ENCODE measurements around the gene TMEM63C.

TMEM63C gene

GRCh38 chr14:77148510-77149231 is 32.9 kb upstream of the TMEM63C start:
- DNase-seq = no peak
- H2BK12ac ChIP-seq (ENCODE audit: low read length) = no peak overlapping the region
- peaks cover 4 to 6% of the 10 kb centered on the region in 2 experiments for H3K4me1 ChIP-seq (ENCODE audit: control insufficient read depth in 1 of 2, insufficient read depth in 2 of 2, low read length in 2 of 2)
- H3K9ac ChIP-seq (ENCODE audit: low read length) = no peak overlapping the region
- H3K27me3 ChIP-seq (ENCODE audit: insufficient read depth, low read length) = peaks cover 4% of the 10 kb centered on the region
- no peak overlapping the region for H2AK5ac ChIP-seq (ENCODE audit: low read length)
- H3K9me3 ChIP-seq (ENCODE audit: insufficient read depth, low read depth, low read length) = no peaks in the 10 kb centered on the region
- H3K18ac ChIP-seq (ENCODE audit: low read length) = no peak overlapping the region
- no CpG with 5 or more reads among the region's 8 CpGs for WGBS (ENCODE audit: extremely low coverage, insufficient coverage, insufficient read length)
- no peak overlapping the region for H3K4me3 ChIP-seq (ENCODE audit: low read depth, low read length)
- no peaks in the 10 kb centered on the region for H3K79me2 ChIP-seq (ENCODE audit: control insufficient read depth, insufficient read depth, low read length, poor library complexity)
- no peak overlapping the region for H3K4ac ChIP-seq (ENCODE audit: low read depth, low read length)
- H2BK5ac ChIP-seq (ENCODE audit: low read depth, low read length, poor library complexity) = no peak overlapping the region
- H3K14ac ChIP-seq (ENCODE audit: low read length) = no peak overlapping the region
- no peak overlapping the region for H2AFZ ChIP-seq (ENCODE audit: insufficient read depth, low read length, poor library complexity)
- H2BK120ac ChIP-seq (ENCODE audit: insufficient read depth, low read length, poor library complexity) = no peak overlapping the region
- no peak overlapping the region for H3K4me2 ChIP-seq (ENCODE audit: low read length)
- no peak overlapping the region for H4K12ac ChIP-seq (ENCODE audit: low read depth, low read length)
- no peak overlapping the region for H3K23ac ChIP-seq (ENCODE audit: low read length)
- no peaks in the 10 kb centered on the region for H3K79me1 ChIP-seq (ENCODE audit: low read length)
- H3K27ac ChIP-seq (ENCODE audit: low read depth, low read length) = no peak overlapping the region
- H3K36me3 ChIP-seq (ENCODE audit: control insufficient read depth in 1 of 2, insufficient read depth in 2 of 2, low read length in 2 of 2) = no peaks in the 10 kb centered on the region
- no peak overlapping the region for H4K8ac ChIP-seq (ENCODE audit: low read depth, low read length)
- no peak overlapping the region for H4K91ac ChIP-seq (ENCODE audit: low read depth, low read length)

GRCh38 chr14:77151245-77151644 is 30.4 kb upstream of the TMEM63C start:
- Histone ChIP-seq H3K4me3 (ENCODE audit: low read depth, low read length) (no peak overlapping the region), H3K4me2 (ENCODE audit: low read length) (no peak overlapping the region), H3K79me2 (ENCODE audit: control insufficient read depth, insufficient read depth, low read length, poor library complexity) (no peaks in the 10 kb centered on the region), H4K12ac (ENCODE audit: low read depth, low read length) (no peak overlapping the region), H3K79me1 (ENCODE audit: low read length) (no peaks in the 10 kb centered on the region), H2AFZ (ENCODE audit: insufficient read depth, low read length, poor library complexity) (no peak overlapping the region), H4K8ac (ENCODE audit: low read depth, low read length) (no peak overlapping the region), H3K4ac (ENCODE audit: low read depth, low read length) (no peak overlapping the region), H3K9me3 (ENCODE audit: insufficient read depth, low read depth, low read length) (no peaks in the 10 kb centered on the region), H3K23ac (ENCODE audit: low read length) (no peak overlapping the region), H3K27me3 (ENCODE audit: insufficient read depth, low read length) (no peaks in the 10 kb centered on the region), H3K27ac (ENCODE audit: low read depth, low read length) (no peak overlapping the region), H3K14ac (ENCODE audit: low read length) (no peak overlapping the region), H4K91ac (ENCODE audit: low read depth, low read length) (no peak overlapping the region), H2BK12ac (ENCODE audit: low read length) (no peak overlapping the region), H2BK120ac (ENCODE audit: insufficient read depth, low read length, poor library complexity) (no peak overlapping the region), H3K4me1 (ENCODE audit: control insufficient read depth in 1 of 2, insufficient read depth in 2 of 2, low read length in 2 of 2) (peaks cover 0 to under 1% of the 10 kb centered on the region in 2 experiments), H2AK5ac (ENCODE audit: low read length) (no peak overlapping the region), H3K9ac (ENCODE audit: low read length) (no peak overlapping the region), H3K36me3 (ENCODE audit: control insufficient read depth in 1 of 2, insufficient read depth in 2 of 2, low read length in 2 of 2) (no peaks in the 10 kb centered on the region), H2BK5ac (ENCODE audit: low read depth, low read length, poor library complexity) (no peak overlapping the region), H3K18ac (ENCODE audit: low read length) (no peak overlapping the region)
- no peak for DNase-seq
- no CpG with 5 or more reads among the region's 5 CpGs for WGBS (ENCODE audit: extremely low coverage, insufficient coverage, insufficient read length)

- no peak overlapping the region for H4K12ac ChIP-seq (ENCODE audit: low read depth, low read length)
- H3K27me3 ChIP-seq (ENCODE audit: insufficient read depth, low read length) = no peaks in the 10 kb centered on the region
- H3K9ac ChIP-seq (ENCODE audit: low read length) = peak overlapping the region; percentile 27
- no peak overlapping the region for H3K4me3 ChIP-seq (ENCODE audit: low read depth, low read length)
- no peak overlapping the region for H2BK5ac ChIP-seq (ENCODE audit: low read depth, low read length, poor library complexity)
- no peak overlapping the region for H2BK120ac ChIP-seq (ENCODE audit: insufficient read depth, low read length, poor library complexity)
- no peaks in the 10 kb centered on the region for H3K4me1 ChIP-seq (ENCODE audit: control insufficient read depth in 1 of 2, insufficient read depth in 2 of 2, low read length in 2 of 2)
- H3K79me1 ChIP-seq (ENCODE audit: low read length) = no peaks in the 10 kb centered on the region
- no peak overlapping the region for H3K23ac ChIP-seq (ENCODE audit: low read length)
- peak in 1 of 2 donors; percentile 49 for DNase-seq
- H2AFZ ChIP-seq (ENCODE audit: insufficient read depth, low read length, poor library complexity) = no peak overlapping the region
- no peak overlapping the region for H3K27ac ChIP-seq (ENCODE audit: low read depth, low read length)
- H2AK5ac ChIP-seq (ENCODE audit: low read length) = no peak overlapping the region
- no peak overlapping the region for H3K18ac ChIP-seq (ENCODE audit: low read length)
- H3K9me3 ChIP-seq (ENCODE audit: insufficient read depth, low read depth, low read length) = no peaks in the 10 kb centered on the region
- H3K4me2 ChIP-seq (ENCODE audit: low read length) = no peak overlapping the region
- WGBS (ENCODE audit: extremely low coverage, insufficient coverage, insufficient read length) = no CpG with 5 or more reads among the region's 2 CpGs
- no peak overlapping the region for H4K8ac ChIP-seq (ENCODE audit: low read depth, low read length)
- H4K91ac ChIP-seq (ENCODE audit: low read depth, low read length) = no peak overlapping the region
- no peaks in the 10 kb centered on the region for H3K79me2 ChIP-seq (ENCODE audit: control insufficient read depth, insufficient read depth, low read length, poor library complexity)
- H3K36me3 ChIP-seq (ENCODE audit: control insufficient read depth in 1 of 2, insufficient read depth in 2 of 2, low read length in 2 of 2) = no peaks in the 10 kb centered on the region
- no peak overlapping the region for H3K14ac ChIP-seq (ENCODE audit: low read length)
- no peak overlapping the region for H2BK12ac ChIP-seq (ENCODE audit: low read length)
- no peak overlapping the region for H3K4ac ChIP-seq (ENCODE audit: low read depth, low read length)
Observed at GRCh38 chr14:77151918-77152588, 29.5 kb upstream of the TMEM63C start.

GRCh38 chr14:77153802-77154201 is 27.8 kb upstream of the TMEM63C start:
- no peak for DNase-seq
- Histone ChIP-seq H3K4me1 (ENCODE audit: control insufficient read depth in 1 of 2, insufficient read depth in 2 of 2, low read length in 2 of 2) (no peaks in the 10 kb centered on the region), H2BK120ac (ENCODE audit: insufficient read depth, low read length, poor library complexity) (no peak overlapping the region), H3K14ac (ENCODE audit: low read length) (no peak overlapping the region), H4K12ac (ENCODE audit: low read depth, low read length) (no peak overlapping the region), H2BK12ac (ENCODE audit: low read length) (no peak overlapping the region), H3K79me1 (ENCODE audit: low read length) (no peaks in the 10 kb centered on the region), H2AK5ac (ENCODE audit: low read length) (no peak overlapping the region), H2BK5ac (ENCODE audit: low read depth, low read length, poor library complexity) (no peak overlapping the region), H4K91ac (ENCODE audit: low read depth, low read length) (no peak overlapping the region), H3K27me3 (ENCODE audit: insufficient read depth, low read length) (no peaks in the 10 kb centered on the region), H3K4me2 (ENCODE audit: low read length) (no peak overlapping the region), H3K36me3 (ENCODE audit: control insufficient read depth in 1 of 2, insufficient read depth in 2 of 2, low read length in 2 of 2) (no peaks in the 10 kb centered on the region), H3K79me2 (ENCODE audit: control insufficient read depth, insufficient read depth, low read length, poor library complexity) (no peaks in the 10 kb centered on the region), H3K9ac (ENCODE audit: low read length) (no peak overlapping the region), H2AFZ (ENCODE audit: insufficient read depth, low read length, poor library complexity) (no peak overlapping the region), H3K27ac (ENCODE audit: low read depth, low read length) (no peak overlapping the region), H3K23ac (ENCODE audit: low read length) (no peak overlapping the region), H3K18ac (ENCODE audit: low read length) (no peak overlapping the region), H4K8ac (ENCODE audit: low read depth, low read length) (no peak overlapping the region), H3K9me3 (ENCODE audit: insufficient read depth, low read depth, low read length) (peaks cover 1% of the 10 kb centered on the region), H3K4ac (ENCODE audit: low read depth, low read length) (no peak overlapping the region), H3K4me3 (ENCODE audit: low read depth, low read length) (no peak overlapping the region)
- no CpG with 5 or more reads among the region's 3 CpGs for WGBS (ENCODE audit: extremely low coverage, insufficient coverage, insufficient read length)

All from trophoblast cell (in vitro differentiated cells and primary cell).